Body of pancreas (tissue), 4 donors: Measurements from ENCODE around the gene NSL1. TPM values are rescaled to one million over a fixed set of nuclear protein-coding genes. Genes with fewer than 3 reads are reported as not detected.

Source experiments
- ATAC-seq: fragments of 150-250 bp; one replicate; pipeline ENCODE4 v1.9.1; 2016
- DNase-seq, 4 donors: peaks; one replicate each; pipeline ENCODE4 v3.0.0-alpha.2; 2019
- H3K27ac ChIP-seq, 4 donors: fragments of 200-600 bp; sonication (generic); 1 replicate in 3 of 4; 2 replicates in 1 of 4; pipeline versions ENCODE4 v1.5.1 to v1.6.1; 2016 to 2019; ENCODE audit warnings: mild to moderate bottlenecking in 1 of 4, mixed read lengths in 1 of 4, moderate library complexity in 1 of 4
- H3K27me3 ChIP-seq, 2 donors: fragments of 200-600 bp; sonication (generic); one replicate each; pipeline ENCODE4 v1.6.0; 2016; ENCODE audit warnings: mild to moderate bottlenecking in 1 of 2
- H3K36me3 ChIP-seq, 2 donors: fragments of 200-600 bp; sonication (generic); replicated peaks in 1 of 2; 2 replicates each; pipeline ENCODE4 v1.5.1; 2016; ENCODE audit warnings: low read depth in 2 of 2; ENCODE audit not compliant: insufficient read depth in 1 of 2
- H3K4me1 ChIP-seq: fragments of 200-600 bp; sonication (generic); one replicate; pipeline ENCODE4 v1.6.0; 2016
- H3K4me3 ChIP-seq, 2 donors: fragments of 200-600 bp; sonication (generic); 1 replicate in 1 of 2; 2 replicates in 1 of 2; pipeline ENCODE4 v1.5.1; 2016 to 2019
- H3K9me3 ChIP-seq, 3 donors: fragments of 200-600 bp; sonication (generic); 1 replicate in 2 of 3; 2 replicates in 1 of 3; pipeline ENCODE4 v1.5.1; 2016
- CTCF ChIP-seq, 7 experiments: fragments of 450-650 bp in 4 of 7; fragments of 200-600 bp in 3 of 7; sonication (generic) in 3 of 7; IDR thresholded peaks; one replicate each; pipeline ENCODE4 v1.5.1; 2016 to 2019; ENCODE audit warnings: antibody characterized with exemption in 7 of 7
- POLR2A ChIP-seq, 3 donors: fragments of 450-650 bp; IDR thresholded peaks; one replicate each; pipeline ENCODE4 v1.6.1; 2016; ENCODE audit warnings: antibody characterized with exemption in 3 of 3, mild to moderate bottlenecking in 2 of 3
- WGBS, 2 donors: methylation state at CpG; one replicate each; pipeline ENCODE4 v1.1.5; 2017; 5-methylcytosine and 5-hydroxymethylcytosine counted together
- intact Hi-C: fragments of 100-400 bp; cut with DNase I; formaldehyde crosslinking; loops from one replicate; pipeline ENCODE4 v1.15.1; 2023
- total RNA-seq, 2 donors: library from RNA; depleted of rRNA; stranded (reverse); fragments of >200 nt; gene quantifications; one replicate each; pipeline ENCODE4 v1.1.0, GENCODE V29; 2016

The NSL1 gene
- total RNA-seq, 2 donors from 2014 or later = 13.8 to 35.8 TPM

- H3K9me3 ChIP-seq = no peaks in the 10 kb centered on the region
- no peaks in the 10 kb centered on the region for H3K36me3 ChIP-seq
- H3K27me3 ChIP-seq = no peaks in the 10 kb centered on the region
- intact Hi-C loops = no loop called here
- ATAC-seq (no peak), DNase-seq (no peak)
- no peak overlapping the region for H3K27ac ChIP-seq
- TF ChIP-seq POLR2A (IDR thresholded peaks at IDR 0.05) (no peak), CTCF (IDR thresholded peaks at IDR 0.05) (no peak)
- H3K4me3 ChIP-seq = no peak overlapping the region
- peaks cover 3% of the 10 kb centered on the region for H3K4me1 ChIP-seq
- WGBS, 2 donors = 33 to 89% methylated on average over 1 of the region's 1 CpG
These were observed 36.9 kb downstream of the NSL1 start for GRCh38 chr1:212754680-212755079.

- Histone ChIP-seq H3K4me3 (no peak overlapping the region), H3K27ac (no peak overlapping the region), H3K4me1 (peaks cover 3% of the 10 kb centered on the region), H3K9me3 (no peaks in the 10 kb centered on the region), H3K36me3 (no peaks in the 10 kb centered on the region), H3K27me3 (no peaks in the 10 kb centered on the region)
- intact Hi-C loops = no loop called here
- 69 to 82% methylated on average over 8 of the region's 8 CpGs for WGBS, 2 donors
- DNase-seq = no peak
- TF ChIP-seq POLR2A (IDR thresholded peaks at IDR 0.05) (no peak), CTCF (IDR thresholded peaks at IDR 0.05) (no peak)
- no peak for ATAC-seq
These were observed 37.4 kb downstream of the NSL1 start for GRCh38 chr1:212754193-212754592.

GRCh38 chr1:212753749-212754148, 37.8 kb downstream of the NSL1 start:
- Histone ChIP-seq H3K36me3 (no peaks in the 10 kb centered on the region), H3K4me1 (peaks cover 3% of the 10 kb centered on the region), H3K9me3 (no peaks in the 10 kb centered on the region), H3K4me3 (no peak overlapping the region), H3K27ac (no peak overlapping the region), H3K27me3 (no peaks in the 10 kb centered on the region)
- intact Hi-C loops = no loop called here
- DNase-seq (no peak), ATAC-seq (no peak)
- TF ChIP-seq POLR2A (IDR thresholded peaks at IDR 0.05) = no peak
- no peak for TF ChIP-seq CTCF (IDR thresholded peaks at IDR 0.05)

- TF ChIP-seq POLR2A (IDR thresholded peaks at IDR 0.05) = no peak
- TF ChIP-seq CTCF (IDR thresholded peaks at IDR 0.05) = no peak
- DNase-seq (no peak), ATAC-seq (no peak)
- WGBS, 2 donors = 82% methylated on average over 3 of the region's 3 CpGs
- Histone ChIP-seq H3K9me3 (no peaks in the 10 kb centered on the region), H3K27me3 (no peaks in the 10 kb centered on the region), H3K36me3 (no peaks in the 10 kb centered on the region), H3K4me1 (peaks cover 3% of the 10 kb centered on the region), H3K4me3 (no peak overlapping the region), H3K27ac (peak overlapping the region in 1 of 4 donors; percentile 37)
- intact Hi-C loops = no loop called here
These were observed 38.6 kb downstream of the NSL1 start for GRCh38 chr1:212752934-212753497.

- Histone ChIP-seq H3K4me3 (no peak overlapping the region), H3K9me3 (no peaks in the 10 kb centered on the region), H3K36me3 (no peaks in the 10 kb centered on the region), H3K27me3 (no peaks in the 10 kb centered on the region), H3K27ac (peak overlapping the region in 1 of 4 donors; percentile 37), H3K4me1 (peaks cover 3% of the 10 kb centered on the region)
- intact Hi-C loops = no loop called here
- TF ChIP-seq POLR2A (IDR thresholded peaks at IDR 0.05) = no peak
- TF ChIP-seq CTCF (IDR thresholded peaks at IDR 0.05) = no peak
- DNase-seq = no peak
- 87 to 90% methylated on average over 3 of the region's 3 CpGs for WGBS, 2 donors
- ATAC-seq = no peak
These were observed 39.2 kb downstream of the NSL1 start for GRCh38 chr1:212752252-212752933.
